ENCODE measurements around the gene AXIN2. TPM values are rescaled to one million over a fixed set of nuclear protein-coding genes. Genes with fewer than 3 reads are reported as not detected.

The AXIN2 gene
- total and polyA plus RNA-seq, 10 of the 15 experiments (the other 5 are each of a cell fraction or from before 2014, with no cell fraction given) = 0.47 to 7.8 (median 3.1) TPM

DNA sequence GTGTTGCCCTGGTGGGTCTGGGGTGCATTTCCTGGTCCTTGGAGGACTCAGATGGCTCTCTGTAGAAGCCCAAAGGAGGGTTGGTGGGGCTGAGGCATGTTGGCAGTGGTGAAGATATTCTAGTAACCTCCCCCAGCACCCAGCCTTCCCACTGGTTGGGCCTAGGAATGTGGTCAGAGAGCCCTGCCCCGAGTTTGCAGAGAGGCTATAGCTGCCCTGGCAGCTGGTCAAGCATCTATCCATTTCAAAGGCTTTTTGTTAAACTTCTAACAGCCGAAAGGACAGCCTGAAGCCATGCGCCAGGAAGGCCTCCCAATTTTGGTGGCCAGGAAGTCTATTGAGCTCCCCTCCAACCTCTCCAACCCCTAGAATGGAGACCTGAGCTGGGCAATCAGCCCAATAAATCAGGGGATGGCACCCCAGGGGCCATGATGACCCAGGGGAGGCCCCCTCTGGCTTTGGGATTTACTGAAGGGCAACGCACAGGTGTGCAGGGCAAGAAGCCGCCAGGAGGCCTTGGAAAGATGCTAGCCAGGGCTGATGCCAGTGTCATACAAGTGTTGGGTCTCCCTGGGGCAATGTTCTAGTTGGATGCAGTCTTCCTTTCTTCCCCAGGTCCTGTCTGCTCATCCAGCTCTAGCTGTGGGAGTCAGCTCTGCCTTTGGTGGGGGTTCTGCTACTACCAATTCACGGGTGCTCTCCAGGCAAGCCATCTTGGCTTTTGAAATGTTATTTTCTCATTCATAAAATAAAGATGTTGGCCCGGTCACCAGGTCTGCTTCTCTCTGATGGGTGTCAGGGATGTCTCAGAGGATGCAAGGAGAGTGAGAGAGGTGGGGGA lies 30.9 kb upstream of the AXIN2 start (continued):
- TF ChIP-seq, protein P1, sequence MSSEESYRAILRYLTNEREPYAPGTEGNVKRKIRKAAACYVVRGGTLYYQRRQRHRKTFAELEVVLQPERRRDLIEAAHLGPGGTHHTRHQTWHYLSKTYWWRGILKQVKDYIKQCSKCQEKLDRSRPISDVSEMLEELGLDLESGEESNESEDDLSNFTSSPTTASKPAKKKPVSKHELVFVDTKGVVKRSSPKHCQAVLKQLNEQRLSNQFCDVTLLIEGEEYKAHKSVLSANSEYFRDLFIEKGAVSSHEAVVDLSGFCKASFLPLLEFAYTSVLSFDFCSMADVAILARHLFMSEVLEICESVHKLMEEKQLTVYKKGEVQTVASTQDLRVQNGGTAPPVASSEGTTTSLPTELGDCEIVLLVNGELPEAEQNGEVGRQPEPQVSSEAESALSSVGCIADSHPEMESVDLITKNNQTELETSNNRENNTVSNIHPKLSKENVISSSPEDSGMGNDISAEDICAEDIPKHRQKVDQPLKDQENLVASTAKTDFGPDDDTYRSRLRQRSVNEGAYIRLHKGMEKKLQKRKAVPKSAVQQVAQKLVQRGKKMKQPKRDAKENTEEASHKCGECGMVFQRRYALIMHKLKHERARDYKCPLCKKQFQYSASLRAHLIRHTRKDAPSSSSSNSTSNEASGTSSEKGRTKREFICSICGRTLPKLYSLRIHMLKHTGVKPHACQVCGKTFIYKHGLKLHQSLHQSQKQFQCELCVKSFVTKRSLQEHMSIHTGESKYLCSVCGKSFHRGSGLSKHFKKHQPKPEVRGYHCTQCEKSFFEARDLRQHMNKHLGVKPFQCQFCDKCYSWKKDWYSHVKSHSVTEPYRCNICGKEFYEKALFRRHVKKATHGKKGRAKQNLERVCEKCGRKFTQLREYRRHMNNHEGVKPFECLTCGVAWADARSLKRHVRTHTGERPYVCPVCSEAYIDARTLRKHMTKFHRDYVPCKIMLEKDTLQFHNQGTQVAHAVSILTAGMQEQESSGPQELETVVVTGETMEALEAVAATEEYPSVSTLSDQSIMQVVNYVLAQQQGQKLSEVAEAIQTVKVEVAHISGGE (CRISPR knock-in tag; IDR thresholded peaks at IDR 0.05) = no peak
- TF ChIP-seq, protein P2, sequence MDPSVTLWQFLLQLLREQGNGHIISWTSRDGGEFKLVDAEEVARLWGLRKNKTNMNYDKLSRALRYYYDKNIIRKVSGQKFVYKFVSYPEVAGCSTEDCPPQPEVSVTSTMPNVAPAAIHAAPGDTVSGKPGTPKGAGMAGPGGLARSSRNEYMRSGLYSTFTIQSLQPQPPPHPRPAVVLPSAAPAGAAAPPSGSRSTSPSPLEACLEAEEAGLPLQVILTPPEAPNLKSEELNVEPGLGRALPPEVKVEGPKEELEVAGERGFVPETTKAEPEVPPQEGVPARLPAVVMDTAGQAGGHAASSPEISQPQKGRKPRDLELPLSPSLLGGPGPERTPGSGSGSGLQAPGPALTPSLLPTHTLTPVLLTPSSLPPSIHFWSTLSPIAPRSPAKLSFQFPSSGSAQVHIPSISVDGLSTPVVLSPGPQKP (IDR thresholded peaks at IDR 0.05; ENCODE audit: low read depth, low read length) = no peak
- no peak for TF ChIP-seq SUPT20H (IDR thresholded peaks at IDR 0.05; ENCODE audit: borderline replicate concordance, control insufficient read depth, low read depth, low read length)
- TF ChIP-seq SMAD1 (IDR thresholded peaks at IDR 0.05; ENCODE audit: low read depth, partially characterized antibody) = no peak

DNA sequence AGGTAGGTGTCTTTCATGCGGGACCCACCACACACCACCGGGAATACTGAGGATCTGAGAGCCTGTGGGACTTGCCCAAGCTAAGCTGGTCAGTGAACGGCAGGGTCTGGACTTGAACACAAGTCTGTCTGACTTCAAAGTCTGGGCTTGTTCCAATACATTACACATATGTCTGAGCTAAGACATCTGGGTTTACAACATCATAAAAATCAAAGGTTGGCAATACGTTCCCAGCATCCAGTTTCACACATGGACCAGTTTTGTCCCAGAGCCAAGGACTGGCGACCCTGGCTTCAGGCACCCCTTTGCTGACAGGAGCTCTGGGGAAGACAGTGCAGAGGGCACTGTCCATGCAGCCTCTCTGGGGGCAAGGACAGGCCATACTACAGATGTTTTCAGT lies 27.9 kb upstream of the AXIN2 start:
- Histone ChIP-seq H3K36me3 (ENCODE audit: control insufficient read depth in 2 of 2, insufficient read depth in 2 of 2, low read length in 1 of 2) (no peaks in the 10 kb centered on the region), H3K27me3 (replicated peaks in 1 of 2; ENCODE audit: control insufficient read depth in 2 of 2, insufficient read depth in 2 of 2, low read length in 1 of 2) (no peaks in the 10 kb centered on the region), H3K79me2 (ENCODE audit: control insufficient read depth, insufficient read depth, low read length) (no peaks in the 10 kb centered on the region), H3K9ac (ENCODE audit: control insufficient read depth, insufficient read depth, low read length) (no peak overlapping the region), H3K4me2 (ENCODE audit: control insufficient read depth, insufficient read depth) (no peak overlapping the region), H4K20me1 (ENCODE audit: control insufficient read depth, insufficient read depth) (no peaks in the 10 kb centered on the region), H3K4me1 (ENCODE audit: control insufficient read depth, insufficient read depth, low read length) (no peaks in the 10 kb centered on the region), H3K4me3 (no peak overlapping the region), H3K27ac (ENCODE audit: control insufficient read depth, insufficient read depth) (no peak overlapping the region), H2AFZ (ENCODE audit: control insufficient read depth, low read depth, low read length) (no peak overlapping the region), H3K9me3 (replicated peaks; ENCODE audit: control insufficient read depth, insufficient read depth, low read length) (no peaks in the 10 kb centered on the region)
- RAD21 ChIA-PET (ENCODE audit: unreplicated experiment) = no interaction called here
- CTCF ChIA-PET = no interaction called here
- FAIRE-seq (no peak), ATAC-seq (no peak), DNase-seq (ENCODE audit: low read depth, low spot score) (no peak)
- in situ Hi-C loops (cut with MboI) (no loop called here), intact Hi-C loops (cut with micrococcal nuclease; ENCODE audit: unreplicated experiment) (no loop called here)
- POLR2A ChIA-PET = no interaction called here
- SMC1A ChIA-PET (ENCODE audit: uncharacterized antibody, unreplicated experiment) = interaction anchor here (0.7 kb wide), 1 partner anchor 205 kb away, joined by 3 read pairs; no protein-coding TSS in a partner anchor
- 31% methylated on average over 5 of the region's 5 CpGs for WGBS (ENCODE audit: insufficient coverage, insufficient replicate concordance, low lambda C conversion rate, missing lambda C conversion rate)
- BruUV-seq (replicated peaks) = no TSS peak
- TF ChIP-seq CBX3 (IDR thresholded peaks at IDR 0.05; ENCODE audit: borderline replicate concordance, low read depth) = no peak
- no peak for TF ChIP-seq NR2C2 (IDR thresholded peaks at IDR 0.05; ENCODE audit: borderline replicate concordance, control insufficient read depth, insufficient read length, low read depth)
- TF ChIP-seq, protein P3, sequence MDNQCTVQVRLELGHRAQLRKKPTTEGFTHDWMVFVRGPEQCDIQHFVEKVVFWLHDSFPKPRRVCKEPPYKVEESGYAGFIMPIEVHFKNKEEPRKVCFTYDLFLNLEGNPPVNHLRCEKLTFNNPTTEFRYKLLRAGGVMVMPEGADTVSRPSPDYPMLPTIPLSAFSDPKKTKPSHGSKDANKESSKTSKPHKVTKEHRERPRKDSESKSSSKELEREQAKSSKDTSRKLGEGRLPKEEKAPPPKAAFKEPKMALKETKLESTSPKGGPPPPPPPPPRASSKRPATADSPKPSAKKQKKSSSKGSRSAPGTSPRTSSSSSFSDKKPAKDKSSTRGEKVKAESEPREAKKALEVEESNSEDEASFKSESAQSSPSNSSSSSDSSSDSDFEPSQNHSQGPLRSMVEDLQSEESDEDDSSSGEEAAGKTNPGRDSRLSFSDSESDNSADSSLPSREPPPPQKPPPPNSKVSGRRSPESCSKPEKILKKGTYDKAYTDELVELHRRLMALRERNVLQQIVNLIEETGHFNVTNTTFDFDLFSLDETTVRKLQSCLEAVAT (IDR thresholded peaks at IDR 0.05) = no peak
- no peak for TF ChIP-seq SREBF2 (IDR thresholded peaks at IDR 0.05; ENCODE audit: low read length)
- TF ChIP-seq ZNF274 (IDR thresholded peaks at IDR 0.05; ENCODE audit: insufficient read depth, insufficient read length) = no peak
- TF ChIP-seq MXI1 (IDR thresholded peaks at IDR 0.05; ENCODE audit: low read depth, low read length) = no peak
- TF ChIP-seq STAT1 (conservative IDR thresholded peaks at IDR 0.05) = no peak
- TF ChIP-seq NRF1 (conservative IDR thresholded peaks at IDR 0.05; ENCODE audit: low read depth, low read length) = no peak
- TF ChIP-seq CHD1 (IDR thresholded peaks at IDR 0.05; ENCODE audit: low read depth, low read length) = no peak
- TF ChIP-seq BACH1 (IDR thresholded peaks at IDR 0.05; ENCODE audit: borderline replicate concordance) = no peak
- no peak for TF ChIP-seq POLR2AphosphoS2 (IDR thresholded peaks at IDR 0.05; ENCODE audit: low read depth, low read length)
- TF ChIP-seq SUZ12 (IDR thresholded peaks at IDR 0.05; ENCODE audit: unreplicated experiment) = no peak
- no peak for TF ChIP-seq HDGF (IDR thresholded peaks at IDR 0.05)
